ENCODE measurements around the gene TPO.
"Not testable (repeated sequence)": the region's sequence is repeated elsewhere in the genome, so short reads cannot be mapped to it uniquely, and the experiment has no call there.

The TPO gene

DNA sequence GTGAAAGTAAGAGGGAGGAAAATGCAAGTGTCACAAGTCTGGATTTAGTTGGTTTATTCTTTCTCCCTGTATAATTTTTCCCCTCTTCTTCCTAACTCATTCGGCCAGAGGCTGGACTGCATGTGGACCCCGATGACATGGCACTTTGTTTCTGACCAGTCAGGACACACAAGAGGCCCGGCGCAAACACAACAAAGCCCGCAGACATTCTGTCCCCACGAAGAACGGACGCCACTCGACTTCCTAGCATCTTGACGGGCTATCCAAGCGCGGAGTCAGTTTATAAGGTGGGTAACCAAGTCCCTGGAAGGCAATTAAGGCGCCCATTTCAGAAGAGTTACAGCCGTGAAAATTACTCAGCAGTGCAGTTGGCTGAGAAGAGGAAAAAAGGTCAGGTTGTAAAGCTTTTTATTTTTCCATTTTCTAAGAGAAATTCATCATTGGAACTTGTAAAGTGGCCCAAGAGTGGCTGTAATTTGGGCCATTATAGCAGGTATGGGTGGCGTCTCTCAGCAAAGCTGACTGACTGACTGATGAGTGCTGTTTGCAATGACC, at the start of gene TPO:
TPO (plus strand) TSS at position 308 of the 555 bp plus-strand sequence. CDS start 946 bp downstream, outside the sequence.
- DNase-seq (ENCODE audit: low read depth, low spot score) = no peak

DNA sequence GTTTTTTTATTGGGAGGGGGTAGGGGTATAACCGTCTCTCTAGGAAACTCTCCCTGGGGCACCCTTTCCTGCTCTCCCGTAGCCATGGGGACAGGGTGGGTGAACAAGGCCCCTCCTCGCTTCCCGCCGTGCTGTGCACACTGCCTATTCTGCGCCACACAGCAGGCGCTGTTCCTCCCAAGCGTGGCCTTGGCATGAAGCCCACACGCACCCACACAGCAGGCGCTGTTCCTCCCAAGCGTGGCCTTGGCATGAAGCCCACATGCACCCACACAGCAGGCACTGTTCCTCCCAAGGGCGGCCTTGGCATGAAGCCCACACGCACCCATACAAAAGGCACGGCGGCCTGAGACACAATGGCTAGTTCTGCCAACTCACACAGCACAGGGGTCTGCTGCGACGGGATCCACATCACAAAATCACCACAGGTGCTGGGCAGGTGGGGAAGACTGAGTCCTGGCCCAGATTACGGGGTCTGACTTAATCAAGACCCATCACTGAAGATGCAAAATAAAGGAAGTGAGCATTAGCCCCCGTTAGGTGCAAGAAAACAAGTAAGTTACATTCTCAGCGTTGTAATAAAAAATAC, 46.6 kb upstream of the TPO start:
- no peak for DNase-seq (ENCODE audit: low read depth, low spot score)

DNA sequence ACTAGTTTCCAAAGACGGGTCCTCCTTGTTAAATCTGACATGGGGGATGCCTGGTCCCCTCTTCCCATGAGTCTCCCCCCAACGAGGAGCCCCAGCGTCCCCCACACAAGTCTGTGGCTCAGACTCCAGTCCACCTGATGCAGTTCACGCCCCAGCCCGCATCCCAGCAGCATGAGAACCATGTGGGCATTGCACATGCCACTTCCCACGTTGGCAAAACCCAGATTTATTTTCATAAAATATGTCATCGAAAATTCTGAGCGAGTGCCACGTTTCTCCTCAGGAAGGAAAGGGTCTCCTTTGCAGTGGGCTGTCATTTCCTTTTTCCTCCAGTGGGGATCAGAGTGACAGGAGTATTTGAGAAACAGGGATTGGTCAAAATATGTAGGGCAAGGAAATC, 45.7 kb upstream of the TPO start:
- no peak for DNase-seq (ENCODE audit: low read depth, low spot score)

DNA sequence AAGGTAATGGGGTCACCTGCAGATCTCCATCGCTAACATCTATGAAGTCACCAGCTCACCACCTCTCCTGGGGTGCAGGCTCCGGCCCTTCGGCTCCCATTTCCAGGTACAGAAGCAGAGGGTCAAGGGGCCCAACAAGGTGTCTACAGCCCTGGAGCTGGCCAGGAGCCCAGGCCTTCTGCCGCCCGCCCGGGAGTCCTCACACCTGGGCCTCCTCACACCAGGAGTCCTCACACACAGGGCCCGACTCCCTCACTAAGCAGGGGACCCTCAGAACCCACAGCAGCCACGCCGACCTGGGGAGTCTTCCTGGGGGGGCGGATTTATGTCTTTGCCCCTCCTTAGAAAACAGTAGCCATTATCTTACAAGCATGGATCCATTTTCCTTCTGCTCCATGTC, 43.4 kb upstream of the TPO start:
- no peak for DNase-seq (ENCODE audit: low read depth, low spot score)

DNA sequence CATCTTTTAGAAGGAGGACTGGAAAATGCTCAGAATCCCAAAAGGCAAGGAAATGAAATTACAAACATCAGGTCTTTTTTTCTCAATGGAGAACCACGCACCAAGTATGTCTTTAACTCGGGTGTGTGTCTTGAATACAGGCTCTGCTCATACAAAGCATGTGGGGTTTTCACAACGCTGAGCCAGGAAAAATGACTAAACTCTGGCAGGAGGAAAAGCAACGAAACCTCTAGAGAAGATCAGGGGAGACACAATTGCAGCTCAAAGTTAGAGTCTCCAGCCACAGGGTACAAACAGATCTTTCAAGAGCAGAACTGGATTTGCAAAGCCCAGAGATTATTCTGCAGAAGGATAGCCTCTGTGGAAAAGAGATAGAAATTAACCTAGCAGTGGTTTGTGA, 42.8 kb upstream of the TPO start:
- DNase-seq (ENCODE audit: low read depth, low spot score) = no peak

DNA sequence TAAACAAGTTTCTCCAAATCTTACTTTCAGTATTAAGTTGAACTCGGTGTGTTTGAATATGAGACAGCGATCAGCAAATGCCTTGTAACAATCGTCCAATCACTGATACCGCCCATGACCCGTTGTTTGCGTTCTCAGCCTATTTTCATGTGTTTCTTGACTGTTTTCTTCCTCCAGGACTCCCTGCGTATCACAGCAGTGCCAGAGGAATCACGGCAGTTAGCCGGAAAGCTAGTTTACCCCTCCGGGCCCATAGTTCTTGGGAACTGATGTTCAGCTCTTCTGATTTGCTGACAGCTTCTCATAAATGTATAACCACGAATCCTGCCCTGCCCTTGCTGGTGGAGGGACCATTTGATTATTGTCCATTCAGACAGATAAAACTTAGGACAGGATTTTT, 42.2 kb upstream of the TPO start:
- DNase-seq (ENCODE audit: low read depth, low spot score) = no peak

DNA sequence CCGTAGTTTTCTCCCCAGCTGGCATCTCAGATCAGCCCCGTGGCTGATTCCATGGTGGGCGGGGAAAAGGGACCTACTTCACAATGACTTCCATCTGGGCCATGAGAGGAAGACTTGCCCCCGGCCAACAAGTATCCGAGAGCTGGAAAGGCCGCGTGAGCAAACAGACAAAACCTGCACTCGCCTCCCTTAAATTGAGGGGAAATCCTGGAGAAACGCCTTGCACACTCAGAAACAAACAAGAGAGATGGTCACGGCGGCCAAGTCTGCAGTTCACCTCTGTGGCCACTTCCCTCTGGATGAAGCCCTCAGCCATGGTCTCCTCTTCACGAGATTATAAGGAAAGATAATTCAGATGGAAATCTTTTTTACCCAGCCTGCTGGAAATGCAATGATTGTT, 39.4 kb upstream of the TPO start:
- DNase-seq (ENCODE audit: low read depth, low spot score) = no peak

DNA sequence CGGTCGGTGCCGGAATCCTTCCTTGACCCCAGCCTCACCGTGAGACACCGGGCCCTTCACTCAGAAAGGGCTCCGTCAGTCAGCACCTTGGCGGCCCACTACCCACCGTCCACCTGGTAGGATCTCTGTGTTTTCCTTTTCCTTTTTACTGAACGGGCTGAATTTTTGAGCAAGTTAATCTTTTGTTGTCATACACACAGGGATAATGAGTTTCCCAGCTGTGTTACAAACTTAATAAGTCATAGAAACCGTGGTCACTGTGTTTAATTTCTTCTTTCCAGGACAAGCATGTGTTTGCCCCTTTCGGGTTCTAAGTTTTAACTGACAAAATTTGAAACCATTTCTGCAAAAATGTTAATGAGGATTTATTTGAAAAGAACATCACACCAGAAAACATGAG, 39.0 kb upstream of the TPO start:
- DNase-seq (ENCODE audit: low read depth, low spot score) = no peak

DNA sequence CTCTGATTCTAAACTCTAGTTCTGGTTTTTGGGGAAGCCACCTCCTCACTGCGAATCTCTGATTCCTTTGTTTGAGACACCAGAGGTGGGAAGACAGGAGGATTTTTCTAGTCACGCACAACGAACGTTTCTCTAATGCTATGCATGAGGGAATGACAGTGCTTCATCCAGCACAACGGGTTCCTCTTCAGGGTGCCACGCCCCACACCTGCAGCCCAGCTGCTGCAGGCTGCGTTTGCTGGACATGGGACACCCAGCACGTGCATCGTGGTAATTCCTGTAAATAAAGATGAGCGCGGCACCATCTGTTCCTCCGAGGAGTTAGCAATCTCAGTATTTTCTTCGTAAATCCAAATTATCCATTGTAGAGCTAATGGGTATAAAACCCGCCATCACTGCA, 37.5 kb upstream of the TPO start:
- DNase-seq (ENCODE audit: low read depth, low spot score) = no peak

DNA sequence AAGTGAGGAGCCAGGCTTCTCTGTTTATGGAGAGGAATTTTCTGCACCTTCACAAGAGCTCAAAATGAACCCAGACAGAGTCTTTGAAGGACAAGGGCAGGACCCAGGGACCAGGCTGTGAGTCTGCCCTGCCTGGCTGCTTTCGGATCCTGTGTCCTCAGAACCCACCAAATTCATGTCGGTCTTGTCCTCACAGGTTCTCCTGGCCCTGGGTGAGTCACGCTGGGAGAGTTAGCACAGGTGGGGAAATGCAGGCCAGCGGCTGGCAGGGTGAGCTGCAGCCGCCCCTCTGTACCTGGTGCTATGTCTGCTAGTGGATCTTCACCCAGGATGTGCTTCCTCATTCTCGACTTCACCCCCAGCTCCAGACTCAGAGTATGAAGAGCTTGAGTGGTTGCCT, 35.8 kb upstream of the TPO start:
- no peak for DNase-seq (ENCODE audit: low read depth, low spot score)

DNA sequence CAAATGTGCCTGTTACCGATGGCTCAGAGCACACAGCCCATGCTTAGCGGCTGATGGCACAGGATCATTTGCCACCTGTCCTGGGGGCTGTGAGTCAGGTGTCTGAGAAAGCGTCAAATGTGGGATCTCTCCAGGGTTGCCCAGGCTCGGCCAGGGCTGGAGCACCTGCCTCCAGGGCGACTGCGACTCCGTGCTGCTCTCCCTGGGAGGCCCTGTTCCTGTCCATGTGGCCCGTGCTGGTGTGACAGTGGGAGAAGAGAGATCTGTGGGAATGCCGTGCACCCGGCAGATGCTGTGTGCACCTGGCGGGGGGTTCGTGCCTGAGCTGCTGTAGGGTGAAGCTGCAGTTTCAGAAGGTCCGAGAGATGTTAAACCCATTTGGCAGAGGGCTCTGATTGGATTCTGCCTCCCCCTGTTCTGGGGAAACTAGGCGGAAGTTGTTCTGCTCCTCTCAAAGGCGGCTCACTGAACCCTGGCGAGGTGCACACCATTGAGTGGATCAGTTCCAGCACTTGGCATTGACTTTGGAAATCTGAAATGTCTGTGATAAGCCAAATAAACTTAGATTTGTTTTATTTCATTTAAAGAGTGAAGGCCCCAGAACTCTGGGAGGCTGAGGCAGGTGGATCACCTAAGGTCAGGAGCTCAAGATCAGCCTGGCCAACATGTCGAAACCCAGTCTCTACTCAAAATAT, 34.7 kb upstream of the TPO start:
- no peak for DNase-seq (ENCODE audit: low read depth, low spot score)

DNA sequence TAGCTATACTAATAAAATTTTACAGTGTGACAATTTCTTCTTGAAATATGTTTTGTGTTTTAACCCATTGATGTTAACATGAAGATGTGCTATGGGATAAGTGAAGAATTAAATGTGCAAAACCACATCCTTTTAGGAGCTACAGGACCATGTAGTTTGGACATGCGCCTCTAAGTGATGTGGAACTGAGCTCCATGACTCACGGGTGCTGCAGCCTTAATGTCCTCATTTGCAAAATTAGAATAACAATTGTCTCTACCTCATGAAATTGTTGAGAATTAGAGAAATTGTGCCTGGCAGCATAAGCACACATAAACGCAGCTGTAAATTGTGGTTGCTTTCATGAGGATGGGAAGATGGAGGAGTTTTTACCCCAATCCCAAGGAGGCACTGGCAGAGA, 31.6 kb upstream of the TPO start:
- DNase-seq (ENCODE audit: low read depth, low spot score) = no peak

DNA sequence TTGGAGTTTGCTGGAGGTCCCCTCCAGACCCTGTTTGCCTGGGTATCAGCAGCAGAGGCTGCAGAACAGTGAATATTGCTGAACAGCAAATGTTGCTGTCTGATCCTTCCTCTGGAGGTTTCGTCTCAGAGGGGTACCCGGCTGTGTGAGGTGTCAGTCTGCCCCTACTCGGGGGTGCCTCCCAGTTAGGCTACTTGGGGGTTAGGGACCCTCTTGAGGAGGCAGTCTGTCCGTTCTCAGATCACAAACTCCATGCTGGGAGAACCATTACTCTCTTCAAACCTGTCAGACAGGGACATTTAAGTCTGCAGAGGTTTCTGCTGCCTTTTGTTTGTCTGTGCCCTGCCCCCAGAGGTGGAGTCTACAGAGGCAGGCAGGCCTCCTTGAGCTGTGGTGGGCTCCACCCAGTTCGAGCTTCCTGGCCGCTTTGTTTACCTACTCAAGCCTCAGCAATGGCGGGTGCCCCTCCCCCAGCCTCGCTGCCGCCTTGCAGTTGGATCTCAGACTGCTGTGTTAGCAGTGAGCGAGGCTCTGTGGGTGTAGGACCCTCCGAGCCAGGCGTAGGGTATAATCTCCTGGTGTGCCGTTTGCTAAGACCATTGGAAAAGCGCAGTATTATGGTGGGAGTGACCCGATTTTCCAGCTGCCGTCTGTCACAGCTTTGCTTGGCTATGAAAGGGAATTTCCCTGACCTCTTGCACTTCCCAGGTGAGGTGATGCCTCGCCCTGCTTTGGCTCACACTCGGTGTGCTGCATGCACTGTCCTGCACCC, 25.1 kb upstream of the TPO start:
- DNase-seq (ENCODE audit: low read depth, low spot score) = not testable (repeated sequence)

DNA sequence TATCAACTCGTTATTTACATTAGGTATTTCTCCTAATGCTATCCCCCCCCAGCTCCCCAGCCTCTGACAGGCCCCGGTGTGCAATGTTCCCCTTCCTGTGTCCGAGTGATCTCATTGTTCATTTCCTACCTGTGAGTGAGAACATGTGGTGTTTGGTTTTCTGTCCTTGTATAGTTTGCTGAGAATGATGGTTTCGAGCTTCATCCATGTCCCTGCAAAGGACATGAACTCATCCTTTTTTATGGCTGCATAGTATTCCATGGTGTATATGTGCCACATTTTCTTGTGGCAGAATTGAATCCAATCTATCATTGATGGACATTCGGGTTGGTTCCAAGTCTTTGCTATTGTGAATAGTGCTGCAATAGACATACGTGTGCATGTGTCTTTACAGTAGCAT, 23.1 kb upstream of the TPO start:
- DNase-seq (ENCODE audit: low read depth, low spot score) = not testable (repeated sequence)

DNA sequence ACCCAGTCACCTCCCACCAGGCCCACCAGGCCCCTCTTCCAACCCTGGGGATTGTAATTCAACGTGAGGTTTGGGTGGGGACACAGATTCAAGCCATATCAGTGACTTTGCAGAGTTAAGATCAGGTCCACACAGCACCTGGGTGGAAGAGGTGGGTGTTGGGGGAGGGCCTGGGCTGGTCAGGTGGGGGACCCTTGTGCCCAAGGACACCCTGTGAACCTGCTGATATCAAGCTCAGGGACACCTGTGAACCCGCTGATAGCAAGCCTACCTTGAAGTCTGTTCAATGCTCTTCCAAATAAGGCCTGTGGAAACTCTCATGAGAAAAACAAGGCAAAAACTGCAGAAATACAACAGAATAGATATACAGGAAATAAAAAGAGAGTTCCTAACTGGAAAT, 19.9 kb upstream of the TPO start:
- no peak for DNase-seq (ENCODE audit: low read depth, low spot score)

DNA sequence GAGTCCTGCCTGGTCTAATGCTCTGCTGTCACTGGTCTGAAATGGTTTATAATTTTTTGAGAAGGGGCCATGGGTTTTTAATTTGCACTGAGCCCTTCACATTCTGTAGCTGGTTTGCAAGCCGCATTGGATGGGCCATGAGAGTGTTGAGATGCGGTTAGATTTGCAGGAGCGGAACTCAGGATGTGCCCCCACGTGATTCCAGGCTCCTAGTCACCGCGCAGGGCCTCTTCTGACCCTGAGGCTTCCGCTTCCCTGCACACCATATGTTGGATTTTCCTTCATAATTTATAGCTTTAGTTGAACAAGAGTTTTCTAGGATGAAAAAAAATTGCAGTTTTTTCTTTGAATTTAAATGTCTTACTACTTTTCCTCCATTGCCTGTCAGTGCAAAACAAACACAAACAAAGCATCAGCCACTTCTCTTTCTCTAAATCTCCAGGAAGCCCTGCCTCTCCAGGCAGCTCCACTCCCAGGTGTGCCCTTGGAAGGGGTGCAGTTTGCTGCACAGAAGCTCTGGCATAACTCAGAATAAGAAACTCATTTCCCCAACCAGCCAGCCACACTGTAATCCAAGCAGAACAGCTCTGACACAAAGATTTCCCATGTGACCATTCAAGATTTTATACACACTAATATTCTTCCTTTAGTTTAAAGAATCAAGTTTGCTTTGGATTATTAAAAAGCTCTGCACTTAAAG, 18.4 kb upstream of the TPO start:
- DNase-seq (ENCODE audit: low read depth, low spot score) = no peak

DNA sequence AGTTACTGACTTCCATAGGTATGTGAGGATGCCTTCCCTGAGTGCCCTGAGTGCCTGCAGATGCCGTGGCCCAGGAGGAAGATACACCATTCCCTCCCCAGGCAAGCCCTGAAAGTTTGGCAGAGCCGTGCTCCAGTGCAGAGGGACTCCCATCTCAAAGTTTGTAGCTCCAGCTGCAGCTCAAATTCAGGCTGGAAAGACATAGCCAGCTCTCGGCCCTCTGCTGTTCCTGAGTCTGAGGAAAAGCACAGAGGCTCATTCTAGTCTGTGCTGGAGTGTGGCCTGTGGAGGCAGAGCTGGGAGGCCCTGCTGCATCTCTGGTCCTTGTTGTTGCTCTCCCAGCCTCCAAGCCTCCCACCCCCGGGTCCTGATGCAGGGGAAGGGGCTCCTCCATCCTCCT, 15.9 kb upstream of the TPO start:
- no peak for DNase-seq (ENCODE audit: low read depth, low spot score)

DNA sequence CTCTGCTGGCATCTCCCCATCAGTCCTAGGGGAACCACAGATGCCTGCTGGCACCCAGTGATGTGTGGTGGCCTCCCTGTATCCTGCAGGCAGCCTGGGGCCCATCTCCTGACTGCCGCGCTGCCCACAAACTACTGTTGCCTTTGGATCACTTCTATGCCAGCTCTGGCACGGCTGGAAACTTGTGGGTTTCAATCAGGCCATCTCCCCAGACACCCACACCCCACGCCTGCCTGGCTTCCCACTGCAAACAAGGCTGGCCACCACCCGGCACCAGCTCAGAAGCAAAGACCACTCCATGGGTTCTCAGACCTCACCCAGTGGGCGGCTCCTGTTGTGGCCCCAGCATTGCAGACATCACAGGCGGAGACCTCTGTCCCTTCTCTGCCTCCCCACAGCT, 15.1 kb upstream of the TPO start:
- no peak for DNase-seq (ENCODE audit: low read depth, low spot score)

DNA sequence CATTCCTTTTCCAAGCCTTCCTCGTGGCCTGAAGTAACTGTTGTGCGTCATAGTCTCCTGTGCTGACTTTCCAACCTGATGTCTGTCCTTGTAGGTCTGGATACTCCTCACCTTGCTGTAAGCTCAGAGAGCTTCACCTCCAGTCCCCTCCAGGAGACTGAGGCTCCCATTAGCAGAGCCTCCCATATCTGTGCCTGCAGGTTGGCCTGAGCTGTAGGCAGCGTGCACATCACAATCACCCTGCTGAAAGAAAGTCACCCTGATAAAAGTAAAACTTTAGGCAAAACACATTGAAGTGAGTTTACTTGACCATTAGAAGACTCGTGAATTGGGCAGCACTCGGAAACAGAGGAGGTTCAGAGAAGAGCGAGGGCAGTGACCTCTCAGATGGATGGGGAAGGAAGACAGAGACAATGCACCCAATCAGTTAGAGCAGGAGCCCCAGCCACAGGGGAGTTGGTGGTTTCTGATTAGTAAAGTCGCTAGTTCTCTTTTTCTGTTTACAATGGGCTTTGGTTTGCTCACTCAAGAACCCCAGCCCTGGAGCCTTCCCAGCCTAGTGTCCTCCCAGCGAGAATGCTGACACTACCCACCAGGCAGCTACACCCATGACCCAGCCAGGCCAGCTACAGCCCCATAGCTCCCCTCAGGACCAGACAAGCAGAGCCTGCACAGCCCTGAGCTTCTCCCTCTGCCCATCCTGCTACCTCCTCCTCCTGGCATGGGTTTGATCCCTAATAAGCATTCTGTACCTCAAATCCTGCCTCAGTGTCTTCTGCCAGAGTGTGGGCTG, 12.1 kb upstream of the TPO start:
- no peak for DNase-seq (ENCODE audit: low read depth, low spot score)

DNA sequence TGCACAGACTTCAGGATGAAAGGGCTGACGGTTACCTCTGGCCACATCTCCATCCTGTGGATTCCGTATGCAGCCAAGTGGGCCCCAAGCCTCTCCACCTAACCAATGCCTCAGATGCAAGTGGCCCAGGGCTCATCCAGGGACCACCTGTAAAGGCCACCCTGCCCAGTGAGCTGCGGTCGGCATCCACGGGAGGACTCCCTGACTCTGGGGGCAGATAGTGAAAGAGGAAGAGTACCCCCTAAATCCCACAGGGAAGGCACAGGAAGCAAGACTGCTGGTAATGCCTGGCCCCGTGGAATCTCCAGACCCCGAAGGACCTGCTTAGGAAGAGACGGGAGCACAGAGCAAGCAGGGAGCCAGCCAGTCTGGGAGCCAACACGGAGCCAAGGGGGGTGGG, 11.2 kb upstream of the TPO start:
- DNase-seq (ENCODE audit: low read depth, low spot score) = no peak

DNA sequence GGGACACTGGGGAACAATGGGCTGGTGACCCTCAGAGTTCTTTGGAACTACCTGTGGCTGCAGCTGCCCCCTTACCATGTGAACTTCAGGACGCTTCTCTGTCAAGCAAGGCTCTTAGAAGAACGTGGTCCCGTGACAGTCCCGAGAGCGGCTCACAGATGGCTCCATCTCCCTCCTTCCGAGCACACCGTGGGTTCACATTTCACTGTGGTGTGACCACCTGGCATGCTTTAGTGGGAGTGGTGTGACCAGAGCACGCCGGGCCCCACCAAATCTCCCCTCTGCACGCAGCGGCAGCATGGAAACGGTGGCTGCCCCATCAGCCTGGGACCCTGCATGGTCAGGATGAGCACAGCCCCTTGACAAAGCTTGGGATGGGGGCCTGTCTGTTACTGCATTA, 9.7 kb upstream of the TPO start:
- no peak for DNase-seq (ENCODE audit: low read depth, low spot score)
